Endothelial cell of umbilical vein (primary cell): ENCODE results near the gene KIRREL1. TPM values are rescaled to one million over a fixed set of nuclear protein-coding genes. Genes with fewer than 3 reads are reported as not detected.

Experiments used
- BruUV-seq: library from RNA; stranded (reverse); fragments of 400-500 nt; replicated peaks from 2 replicates; lab custom pipeline; 2021; lab: Mats Ljungman, UMichigan
- CTCF ChIA-PET: fragments of 300-600, 350-600 bp; sonication (Branson Sonifier 250); formaldehyde crosslinking; loops from one replicate; lab custom pipeline; 2021; ENCODE audit warnings: antibody characterized with exemption, inconsistent platforms; lab: Charles Lee
- POLR2A ChIA-PET: fragments of 300-600, 350-600 bp; sonication (Branson Sonifier 250); formaldehyde crosslinking; loops from one replicate; lab custom pipeline; 2021; ENCODE audit warnings: antibody characterized with exemption, inconsistent platforms; lab: Charles Lee
- DNase-seq: peaks from one replicate; pipeline ENCODE4 v3.0.0-alpha.2; 2011; ENCODE audit warnings: low read depth, low spot score
- FAIRE-seq: peaks from 2 replicates; lab custom pipeline; 2011; peaks lifted over from hg19 to GRCh38; lab: Jason Lieb, UNC
- H2AFZ ChIP-seq: 2 replicates; pipeline ENCODE4 v1.6.0; 2012; ENCODE audit warnings: low read depth, low read length, control low read depth, inconsistent platforms
- H3K27ac ChIP-seq: 2 replicates; pipeline ENCODE4 v1.5.1; 2011; ENCODE audit warnings: low read depth, mild to moderate bottlenecking, control low read depth, low read length, moderate library complexity; ENCODE audit not compliant: insufficient read depth
- H3K27me3 ChIP-seq, 2 experiments: 2 replicates each; pipeline versions ENCODE4 v1.6.0 to v1.6.1; 2011; ENCODE audit warnings: low read length in 2 of 2, mixed read lengths in 1 of 2; ENCODE audit not compliant: control insufficient read depth in 2 of 2, insufficient read depth in 2 of 2
- H3K36me3 ChIP-seq, 2 experiments: 2 replicates in 1 of 2; 3 replicates in 1 of 2; pipeline ENCODE4 v1.5.1; 2011; ENCODE audit warnings: low read length in 2 of 2, mild to moderate bottlenecking in 1 of 2, moderate library complexity in 1 of 2; ENCODE audit not compliant: control insufficient read depth in 2 of 2, insufficient read depth in 2 of 2; ENCODE audit errors: extremely low read depth in 1 of 2
- H3K4me1 ChIP-seq: 3 replicates; pipeline ENCODE4 v1.5.1; 2011; ENCODE audit warnings: mild to moderate bottlenecking, low read length; ENCODE audit not compliant: control insufficient read depth, insufficient read depth; ENCODE audit errors: extremely low read depth
- H3K4me2 ChIP-seq: 2 replicates; pipeline ENCODE4 v1.6.1; 2011; ENCODE audit warnings: low read length, control low read depth, mixed read lengths; ENCODE audit not compliant: insufficient read depth
- H3K4me3 ChIP-seq, 3 experiments: fragments of 200-600 bp in 1 of 3; sonication (generic), shearing (Covaris generic) in 1 of 3; replicated peaks in 1 of 3; 2 replicates each; pipeline ENCODE4 v1.5.1; 2011 to 2016; ENCODE audit warnings: control low read depth in 3 of 3, low read length in 3 of 3, mild to moderate bottlenecking in 2 of 3, inconsistent platforms in 1 of 3, low read depth in 1 of 3, moderate library complexity in 1 of 3; ENCODE audit not compliant: insufficient read depth in 1 of 3
- H3K79me2 ChIP-seq: 2 replicates; pipeline ENCODE4 v1.6.0; 2012; ENCODE audit warnings: low read length, inconsistent platforms; ENCODE audit not compliant: control insufficient read depth, insufficient read depth
- H3K9ac ChIP-seq: replicated peaks from 2 replicates; pipeline ENCODE3; 2011; ENCODE audit warnings: low read length, control low read depth; ENCODE audit not compliant: insufficient read depth; ENCODE audit errors: extremely low read depth
- H3K9me1 ChIP-seq: replicated peaks from 3 replicates; pipeline ENCODE4 v1.6.0; 2011; ENCODE audit warnings: mild to moderate bottlenecking, low read length; ENCODE audit not compliant: control insufficient read depth, insufficient read depth; ENCODE audit errors: extremely low read depth
- H3K9me3 ChIP-seq: replicated peaks from 2 replicates; pipeline ENCODE4 v1.5.1; 2012; ENCODE audit warnings: low read length, inconsistent platforms; ENCODE audit not compliant: control insufficient read depth, insufficient read depth
- H4K20me1 ChIP-seq: replicated peaks from 2 replicates; pipeline ENCODE3; 2011; ENCODE audit warnings: mild to moderate bottlenecking, low read length; ENCODE audit not compliant: control insufficient read depth, insufficient read depth; ENCODE audit errors: extremely low read depth
- CTCF ChIP-seq, 2 donors: IDR thresholded peaks; 1 replicate in 1 of 2; 2 replicates in 1 of 2; pipeline ENCODE4 v1.5.1; 2011; ENCODE audit warnings: low read length in 2 of 2, mild to moderate bottlenecking in 2 of 2, moderate library complexity in 2 of 2, control low read depth in 1 of 2, inconsistent platforms in 1 of 2, low read depth in 1 of 2; ENCODE audit not compliant: insufficient read depth in 1 of 2; ENCODE audit errors: extremely low read depth in 1 of 2
- EZH2 ChIP-seq: IDR thresholded peaks from 2 replicates; pipeline ENCODE4 v1.6.1; 2012; ENCODE audit warnings: borderline replicate concordance, low read depth, mild to moderate bottlenecking, moderate library complexity, low read length, inconsistent platforms; ENCODE audit not compliant: severe bottlenecking
- FOS ChIP-seq: IDR thresholded peaks from 2 replicates; pipeline ENCODE4 v1.6.1; 2011; ENCODE audit warnings: mild to moderate bottlenecking, low read length, moderate library complexity, borderline replicate concordance; ENCODE audit not compliant: insufficient read depth
- GATA2 ChIP-seq: IDR thresholded peaks from 2 replicates; pipeline ENCODE4 v1.7.0; 2011; ENCODE audit warnings: low read depth, mild to moderate bottlenecking, moderate library complexity, mixed read lengths, low read length; ENCODE audit not compliant: insufficient read length, insufficient read depth
- JUN ChIP-seq: IDR thresholded peaks from 2 replicates; pipeline ENCODE4 v1.6.1; 2011; ENCODE audit warnings: borderline replicate concordance, low read depth; ENCODE audit not compliant: insufficient read length, insufficient read depth
- MAX ChIP-seq: IDR thresholded peaks from 2 replicates; pipeline ENCODE4 v1.6.1; 2011; ENCODE audit not compliant: insufficient read depth, insufficient read length
- MYC ChIP-seq: IDR thresholded peaks from one replicate; pipeline ENCODE4 v1.6.1; 2011; ENCODE audit warnings: mild to moderate bottlenecking, low read depth, low read length
- POLR2A ChIP-seq: IDR thresholded peaks from 2 replicates; pipeline ENCODE4 v1.6.1; 2012; ENCODE audit warnings: low read depth, mild to moderate bottlenecking, control low read depth, low read length
- POLR2AphosphoS5 ChIP-seq: IDR thresholded peaks from 2 replicates; pipeline ENCODE4 v1.6.1; 2012; ENCODE audit warnings: low read depth, mild to moderate bottlenecking, control low read depth, low read length, moderate library complexity; ENCODE audit not compliant: insufficient read depth
- dilution Hi-C: fragments of 300-500 bp; cut with MboI; formaldehyde crosslinking; loops from one replicate; pipeline ENCODE4 v1.15.0; 2019; ENCODE audit warnings: low sequenced_read_pairs; ENCODE audit not compliant: extremely low pct_ligation_motif_present
- intact Hi-C: fragments of 100-400 bp; cut with micrococcal nuclease; formaldehyde crosslinking; loops from one replicate; pipeline ENCODE4 v1.10.0; 2022
- polyA plus RNA-seq, 4 experiments: library from polyadenylated mRNA; depleted of rRNA in 3 of 4; stranded (reverse) in 3 of 4; unstranded in 1 of 4; fragments of >200 nt; gene quantifications; 2 replicates each; pipeline versions ENCODE4 v1.2.1 to v1.2.3, GENCODE V29; 2011 to 2012; ENCODE audit warnings: missing spikeins in 1 of 4
- total RNA-seq: library from RNA; stranded (reverse); gene quantifications from 2 replicates; pipeline ENCODE4 v1.2.3, GENCODE V29; 2021

KIRREL1 gene
- total and polyA plus RNA-seq, 2 donors (not counting 3 experiments of a cell fraction or from before 2014, with no cell fraction given): 35.6 to 57.6 TPM

- no peaks in the 10 kb centered on the region for H3K9me3 ChIP-seq
- H2AFZ ChIP-seq: no peak overlapping the region
- H3K27ac ChIP-seq: no peak overlapping the region
- no peak for DNase-seq
- dilution Hi-C loops: no loop called here
- no peaks in the 10 kb centered on the region for H4K20me1 ChIP-seq
- no peak overlapping the region for H3K4me3 ChIP-seq
- no peak for FAIRE-seq
- POLR2A ChIA-PET: no interaction called here
- H3K79me2 ChIP-seq: peaks cover 26% of the 10 kb centered on the region
- intact Hi-C loops: no loop called here
- no peaks in the 10 kb centered on the region for H3K36me3 ChIP-seq
- no peak overlapping the region for H3K9ac ChIP-seq
- peaks cover 28% of the 10 kb centered on the region for H3K4me1 ChIP-seq
- BruUV-seq: no TSS peak
- no peaks in the 10 kb centered on the region for H3K27me3 ChIP-seq
- TF ChIP-seq EZH2 (no peak), MYC (no peak), POLR2A (no peak), FOS (no peak), CTCF (IDR thresholded peaks at IDR 0.05; ENCODE audit: extremely low read depth in 1 of 2, insufficient read depth in 1 of 2, low read depth in 1 of 2, low read length in 2 of 2) (no peak), GATA2 (no peak), JUN (no peak), MAX (no peak), POLR2AphosphoS5 (no peak)
- no peaks in the 10 kb centered on the region for H3K9me1 ChIP-seq
- no peak overlapping the region for H3K4me2 ChIP-seq
- CTCF ChIA-PET: interaction anchor here (0.8 to 7.4 kb wide), 3 partner anchors 10 to 46 kb away, joined by 3 to 264 read pairs (median 26); partner anchors contain the start of gene KIRREL1
These were observed 45.9 kb downstream of the KIRREL1 start for GRCh38 chr1:158039380-158039779.
